COLO668 (cell line): ENCODE data around the gene GOLGA7B.

Experiments used
- DNase-seq: peaks from one replicate; lab custom pipeline; 2025; ENCODE audit not compliant: unreplicated experiment; lab: John Stamatoyannopoulos, UW

GOLGA7B gene

GRCh38 chr10:97891497-97892167 lies 42.0 kb downstream of the GOLGA7B start:
- peak; percentile 64 for DNase-seq

GRCh38 chr10:97892506-97892905 lies 42.9 kb downstream of the GOLGA7B start:
- DNase-seq: no peak

- DNase-seq: no peak
These were observed 43.3 kb downstream of the GOLGA7B start for GRCh38 chr10:97892939-97893338.

- DNase-seq: no peak
These were observed 44.4 kb downstream of the GOLGA7B start for GRCh38 chr10:97894092-97894491.

GRCh38 chr10:97895084-97895483 lies 45.4 kb downstream of the GOLGA7B start:
- DNase-seq: no peak

GRCh38 chr10:97895915-97896314 lies 46.3 kb downstream of the GOLGA7B start:
- no peak for DNase-seq

- peak; percentile 8 for DNase-seq
These were observed 47.2 kb downstream of the GOLGA7B start for GRCh38 chr10:97896756-97897358.

GRCh38 chr10:97898429-97898828 lies 48.8 kb downstream of the GOLGA7B start:
- DNase-seq: no peak

- no peak for DNase-seq
These were observed 51.7 kb downstream of the GOLGA7B start for GRCh38 chr10:97901381-97901780.

- no peak for DNase-seq
These were observed 53.7 kb downstream of the GOLGA7B start for GRCh38 chr10:97903128-97904017.

- DNase-seq: no peak
These were observed 54.4 kb downstream of the GOLGA7B start for GRCh38 chr10:97904018-97904381.

GRCh38 chr10:97904576-97904975 lies 54.9 kb downstream of the GOLGA7B start:
- no peak for DNase-seq

GRCh38 chr10:97905276-97905675 lies 55.6 kb downstream of the GOLGA7B start:
- DNase-seq: no peak

- DNase-seq: no peak
These were observed 57.6 kb downstream of the GOLGA7B start for GRCh38 chr10:97907211-97907610.

GRCh38 chr10:97907830-97908229 lies 58.2 kb downstream of the GOLGA7B start:
- no peak for DNase-seq

- DNase-seq: no peak
These were observed 61.0 kb downstream of the GOLGA7B start for GRCh38 chr10:97910661-97911060.

GRCh38 chr10:97911217-97911616 lies 61.6 kb downstream of the GOLGA7B start:
- DNase-seq: no peak

GRCh38 chr10:97913193-97913592 lies 63.5 kb downstream of the GOLGA7B start:
- no peak for DNase-seq

GRCh38 chr10:97913614-97914013 lies 64.0 kb downstream of the GOLGA7B start:
- DNase-seq: no peak

GRCh38 chr10:97914171-97914836 lies 64.7 kb downstream of the GOLGA7B start:
- no peak for DNase-seq

GRCh38 chr10:97914837-97915211 lies 65.2 kb downstream of the GOLGA7B start:
- peak; percentile 80 for DNase-seq
